SH-SY5Y (cell line): Measurements from ENCODE around the gene PRRT2.

Source experiments
- GATA2 ChIP-seq: IDR thresholded peaks from 2 replicates; pipeline ENCODE4 v1.6.1; 2011; ENCODE audit warnings: mild to moderate bottlenecking, low read depth, low read length
- GATA3 ChIP-seq: IDR thresholded peaks from 2 replicates; pipeline ENCODE4 v1.6.1; 2011; ENCODE audit warnings: low read depth, mild to moderate bottlenecking, low read length, moderate library complexity

PRRT2 gene

GRCh38 chr16:29811896-29812665 lies at the start of gene PRRT2:
TSS of gene PRRT2 (plus strand) at chr16:29812193. CDS start at chr16:29813055, 862 bp downstream.
- TF ChIP-seq GATA3: no peak
- TF ChIP-seq GATA2: no peak

GRCh38 chr16:29763326-29763725 lies 48.7 kb upstream of the PRRT2 start:
- no peak for TF ChIP-seq GATA2
- TF ChIP-seq GATA3: no peak

- TF ChIP-seq GATA3: no peak
- TF ChIP-seq GATA2: no peak
These were observed 46.6 kb upstream of the PRRT2 start for GRCh38 chr16:29765167-29766032.

GRCh38 chr16:29766571-29766970 lies 45.4 kb upstream of the PRRT2 start:
- no peak for TF ChIP-seq GATA2
- TF ChIP-seq GATA3: no peak

GRCh38 chr16:29767062-29767461 lies 44.9 kb upstream of the PRRT2 start:
- no peak for TF ChIP-seq GATA3
- TF ChIP-seq GATA2: no peak

GRCh38 chr16:29769507-29769906 lies 42.5 kb upstream of the PRRT2 start:
- TF ChIP-seq GATA2: no peak
- no peak for TF ChIP-seq GATA3

- TF ChIP-seq GATA3 (no peak), GATA2 (no peak)
These were observed 41.6 kb upstream of the PRRT2 start for GRCh38 chr16:29770250-29770929.

- no peak for TF ChIP-seq GATA3
- TF ChIP-seq GATA2: no peak
These were observed 37.3 kb upstream of the PRRT2 start for GRCh38 chr16:29774730-29775129.

GRCh38 chr16:29775742-29776408 lies 36.1 kb upstream of the PRRT2 start:
- TF ChIP-seq GATA3 (no peak), GATA2 (no peak)

GRCh38 chr16:29777576-29778350 lies 34.2 kb upstream of the PRRT2 start, which contains the start of gene ZG16:
TSS of gene ZG16 (plus strand) at chr16:29778256. CDS start at chr16:29779267, 1,011 bp downstream.
- TF ChIP-seq GATA3: no peak
- TF ChIP-seq GATA2: no peak

GRCh38 chr16:29779474-29779873 lies 32.5 kb upstream of the PRRT2 start:
- no peak for TF ChIP-seq GATA3
- TF ChIP-seq GATA2: no peak

GRCh38 chr16:29783094-29783953 lies 28.7 kb upstream of the PRRT2 start:
- TF ChIP-seq GATA3 (peak; percentile 14; the same call in 1 of the 2 replicates), GATA2 (peak; percentile 82)
